ENCODE measurements around the gene LTV1.
"Not testable (repeated sequence)": the region's sequence is repeated elsewhere in the genome, so short reads cannot be mapped to it uniquely, and the experiment has no call there.

LTV1 gene

DNA sequence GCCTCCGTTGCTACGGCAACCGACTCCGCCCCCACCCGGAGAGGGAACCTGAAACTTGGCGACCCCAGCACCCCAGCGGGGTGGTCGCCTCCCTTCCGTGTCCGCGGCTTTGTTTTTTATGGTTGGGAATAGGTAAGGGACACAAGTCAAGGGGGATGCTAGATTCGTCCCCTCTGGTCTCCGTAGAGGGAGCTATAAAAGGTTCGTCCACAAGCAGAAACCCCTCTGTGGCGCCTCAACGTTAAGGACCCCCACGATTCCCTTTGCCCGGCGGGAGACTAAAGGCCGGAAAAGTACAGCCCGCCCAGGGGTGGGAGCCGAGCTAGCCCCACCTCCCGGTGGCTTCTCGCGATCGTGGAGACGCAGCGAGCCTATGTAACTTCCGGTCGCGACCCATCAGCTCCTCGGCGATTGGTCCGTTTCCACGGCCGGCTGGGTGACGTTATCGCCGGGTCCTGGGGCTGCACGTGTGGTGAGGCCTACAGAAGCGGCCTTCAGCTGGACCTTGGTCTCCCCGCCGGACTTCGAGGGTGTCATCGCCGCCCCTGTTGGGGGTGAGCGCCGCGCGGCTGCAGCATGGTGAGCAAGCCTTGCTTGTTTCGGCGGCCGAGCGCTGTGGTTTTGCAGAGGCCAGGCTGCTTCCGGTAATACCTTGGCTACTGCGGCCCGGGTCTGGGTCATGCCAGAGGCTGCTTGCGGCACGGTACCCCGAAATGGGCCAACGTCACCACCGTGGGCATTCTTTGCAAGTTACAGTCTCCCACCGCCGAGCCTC, at the start of gene LTV1:
TSS of gene LTV1 (plus strand) at position 437 of the 775 bp plus-strand sequence. CDS start at position 577, 140 bp downstream.
- Histone ChIP-seq H3K27ac (peak within 1 kb of the TSS; percentile 63 to 98 (median 95)), H3K4me3 (peak within 1 kb of the TSS; percentile 80 to 95 (median 89))

GRCh38 chr6:143796551-143796950, 46.6 kb upstream of the LTV1 start:
- H3K27ac ChIP-seq, H3K4me3 ChIP-seq: not testable (repeated sequence)

DNA sequence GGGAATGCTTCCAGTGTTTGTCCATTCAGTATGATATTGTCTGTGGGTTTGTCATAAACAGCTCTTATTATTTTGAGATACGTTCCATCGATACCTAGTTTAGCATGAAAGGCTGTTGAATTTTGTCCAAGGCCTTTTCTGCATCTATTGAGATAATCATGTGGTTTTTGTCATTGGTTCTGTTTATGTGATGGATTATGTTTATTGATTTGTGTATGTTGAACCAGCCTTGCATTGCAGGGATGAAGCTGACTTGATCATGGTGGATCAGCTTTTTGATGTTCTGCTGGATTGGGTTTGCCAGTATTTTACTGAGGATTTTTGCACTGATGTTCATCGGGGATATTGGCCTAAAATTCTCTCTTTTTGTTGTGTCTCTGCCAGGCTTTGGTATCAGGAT, 44.7 kb upstream of the LTV1 start:
- H3K4me3 ChIP-seq, H3K27ac ChIP-seq: not testable (repeated sequence)

DNA sequence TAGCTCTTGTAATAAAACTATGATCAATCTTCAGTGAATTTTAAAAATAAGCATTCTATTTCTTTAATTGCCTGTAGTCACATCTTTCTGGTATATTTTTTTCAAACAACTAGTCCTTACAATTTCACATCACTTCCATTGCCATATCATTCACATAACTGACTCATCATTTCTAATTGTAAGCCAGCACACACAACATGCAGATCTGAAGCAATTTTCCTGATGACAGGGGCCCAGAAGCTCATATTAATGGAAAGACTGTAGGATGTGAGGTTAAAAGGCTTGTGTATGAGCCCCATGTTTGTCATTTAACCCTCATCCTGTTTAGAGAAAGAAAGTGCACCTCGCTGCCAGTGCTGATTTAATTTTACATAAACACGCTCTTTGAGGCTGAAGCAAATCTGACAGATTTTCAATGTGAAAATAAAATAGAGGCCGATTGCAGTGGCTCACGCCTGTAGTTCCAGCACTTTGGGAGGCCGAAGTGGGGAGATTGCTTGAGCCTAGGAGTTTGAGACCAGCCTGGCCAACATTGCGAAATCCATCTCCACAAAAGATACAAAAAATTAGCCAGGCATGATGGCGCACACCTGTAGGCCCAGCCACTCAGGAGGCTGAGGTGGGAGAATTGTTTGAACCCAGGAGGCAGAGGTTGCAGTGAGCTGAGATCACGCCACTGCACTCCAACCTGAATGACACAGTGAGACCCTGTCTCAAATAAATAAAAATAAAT, 40.1 kb upstream of the LTV1 start:
- no peak overlapping the region for H3K27ac ChIP-seq
- no peak overlapping the region for H3K4me3 ChIP-seq

DNA sequence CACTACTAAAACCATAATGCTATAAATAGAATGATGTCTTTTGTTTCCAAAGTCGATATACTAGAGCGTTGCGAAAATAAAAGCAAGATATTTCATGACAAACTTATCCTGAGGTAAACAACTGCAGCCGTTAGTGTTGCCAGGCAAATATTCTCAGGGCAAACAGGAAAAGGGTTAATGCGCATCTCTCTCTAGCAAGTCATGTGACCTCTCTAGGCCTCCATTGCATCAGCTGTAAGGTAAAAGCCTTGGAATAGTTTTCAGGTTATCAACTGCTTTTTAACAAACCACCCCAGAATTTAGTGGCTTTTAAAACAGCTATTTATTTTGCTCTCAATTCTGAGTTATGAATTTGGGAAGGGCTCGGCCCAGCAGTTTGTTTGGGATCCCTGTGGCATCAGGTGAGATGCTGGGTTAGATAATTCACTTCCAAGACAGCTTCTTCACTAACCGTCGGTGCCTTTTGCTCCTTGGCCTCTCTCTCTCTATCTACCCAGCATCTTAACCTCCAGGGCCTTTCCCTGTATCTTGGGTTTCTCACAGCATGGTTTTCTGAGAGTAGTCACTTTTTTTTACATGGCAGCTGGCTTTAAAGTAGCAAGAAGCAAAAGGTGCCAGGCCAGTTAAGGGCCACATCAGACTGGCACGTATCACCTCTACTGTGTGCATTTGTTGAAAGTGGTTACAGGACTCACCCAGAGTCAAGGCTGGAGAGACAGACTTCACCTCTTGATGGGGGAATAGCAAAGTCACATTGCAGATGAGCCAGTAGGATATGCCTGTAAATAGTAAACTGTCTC, 39.2 kb upstream of the LTV1 start:
- no peak overlapping the region for H3K27ac ChIP-seq
- no peak overlapping the region for H3K4me3 ChIP-seq

- Histone ChIP-seq H3K4me3 (no peak overlapping the region), H3K27ac (peak overlapping the region in 3 of 21 experiments; percentile 0 to 45 (median 13))
Observed at GRCh38 chr6:143804835-143805239, 38.3 kb upstream of the LTV1 start.

GRCh38 chr6:143806282-143807102, 36.6 kb upstream of the LTV1 start:
- Histone ChIP-seq H3K4me3 (no peak overlapping the region), H3K27ac (peak overlapping the region in 3 of 21 experiments; percentile 0 to 20 (median 6))

- no peak overlapping the region for H3K4me3 ChIP-seq
- H3K27ac ChIP-seq: peak overlapping the region in 1 of 21 experiments; percentile 20
Observed at GRCh38 chr6:143807103-143807772, 35.9 kb upstream of the LTV1 start.

DNA sequence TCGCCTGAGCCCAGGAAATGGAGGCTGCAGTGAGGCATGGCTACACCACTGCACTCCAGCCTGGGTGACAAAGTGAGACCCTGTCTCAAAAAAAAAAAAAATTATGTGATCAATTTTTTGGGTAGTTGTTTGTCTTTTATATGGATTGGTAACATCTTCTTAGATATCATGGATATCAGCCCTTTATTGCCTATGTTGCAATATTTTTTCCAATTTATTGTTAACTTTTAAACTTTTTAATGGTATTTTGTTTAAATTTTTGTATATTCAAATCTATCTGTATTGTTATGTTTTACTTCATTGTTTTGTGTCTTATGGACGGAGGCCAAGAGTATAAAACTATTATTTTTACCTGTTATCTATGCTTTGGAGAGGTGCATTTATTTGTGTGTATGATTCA, 32.4 kb upstream of the LTV1 start:
- Histone ChIP-seq H3K4me3 (no peak overlapping the region), H3K27ac (no peak overlapping the region)

DNA sequence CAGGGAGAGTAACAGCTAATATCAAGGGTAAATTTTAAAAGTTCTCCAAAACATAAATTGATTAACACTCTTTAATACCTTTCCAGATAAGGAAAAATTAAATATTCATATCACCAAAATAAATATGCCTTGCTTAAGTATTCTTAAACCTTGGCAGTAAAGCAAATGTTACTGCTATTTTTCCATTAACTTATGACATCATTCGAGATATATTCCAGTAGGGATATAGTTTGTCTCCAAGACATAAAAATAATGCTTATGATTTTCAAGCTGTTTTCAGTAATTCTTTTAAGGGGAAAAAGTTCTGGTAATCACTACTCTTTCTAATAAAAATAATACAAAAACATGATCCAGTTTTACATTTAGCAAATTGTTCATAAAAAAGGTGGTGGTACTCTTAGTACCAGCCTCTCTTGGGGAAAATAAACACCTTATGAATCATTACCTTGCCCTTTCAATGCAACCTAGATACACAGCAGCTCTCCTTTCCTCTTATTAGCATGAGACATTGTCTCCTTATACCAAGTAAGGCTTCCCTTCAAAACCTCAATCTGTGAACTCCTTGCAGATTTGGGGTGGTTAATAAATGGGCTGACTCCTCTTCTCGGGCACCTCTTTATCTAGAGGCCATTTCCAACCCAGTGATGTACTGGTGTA, 31.5 kb upstream of the LTV1 start:
- no peak overlapping the region for H3K27ac ChIP-seq

DNA sequence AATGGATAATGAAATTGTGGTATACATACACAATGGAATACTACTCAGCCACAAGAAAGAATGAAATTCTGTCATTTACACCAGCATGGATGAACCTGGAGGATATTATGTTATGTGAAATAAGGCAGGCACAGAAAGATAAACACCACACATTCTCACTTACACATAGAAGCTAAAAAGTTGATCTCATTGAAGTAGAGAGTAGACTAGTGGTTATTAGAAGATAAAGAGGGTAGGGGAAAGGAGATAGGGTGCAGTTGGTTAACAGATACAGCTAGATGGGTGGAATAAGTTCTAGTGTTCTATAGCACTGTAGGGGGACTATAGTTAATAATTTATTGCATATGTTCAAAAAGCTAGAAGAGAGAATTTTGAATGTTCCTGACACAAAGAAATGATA, 25.5 kb upstream of the LTV1 start:
- no peak overlapping the region for H3K27ac ChIP-seq

More for the DNA sequence above, 31.5 kb upstream of the LTV1 start:
- no peak overlapping the region for H3K4me3 ChIP-seq

DNA sequence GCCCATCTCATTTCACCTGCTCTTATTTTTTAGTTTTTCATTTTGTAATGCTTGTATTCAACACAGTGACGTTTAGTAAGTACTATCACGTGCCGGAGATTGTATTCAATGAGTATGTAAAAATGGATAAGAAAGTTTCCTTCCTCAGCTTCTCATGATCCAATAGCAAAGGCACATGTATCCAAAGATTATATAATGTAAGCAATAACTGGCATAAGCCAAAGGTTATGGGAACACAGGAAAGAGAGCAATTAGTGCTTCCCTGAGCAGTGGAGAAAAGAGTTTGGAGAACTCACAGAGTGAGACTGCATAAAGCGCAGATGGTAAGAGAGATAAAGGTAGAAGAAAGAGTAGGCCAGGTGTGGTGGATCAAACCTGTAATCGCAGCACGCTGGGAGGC, 21.8 kb upstream of the LTV1 start:
- Histone ChIP-seq H3K4me3 (no peak overlapping the region), H3K27ac (no peak overlapping the region)

More for the DNA sequence above, 25.5 kb upstream of the LTV1 start:
- no peak overlapping the region for H3K4me3 ChIP-seq

DNA sequence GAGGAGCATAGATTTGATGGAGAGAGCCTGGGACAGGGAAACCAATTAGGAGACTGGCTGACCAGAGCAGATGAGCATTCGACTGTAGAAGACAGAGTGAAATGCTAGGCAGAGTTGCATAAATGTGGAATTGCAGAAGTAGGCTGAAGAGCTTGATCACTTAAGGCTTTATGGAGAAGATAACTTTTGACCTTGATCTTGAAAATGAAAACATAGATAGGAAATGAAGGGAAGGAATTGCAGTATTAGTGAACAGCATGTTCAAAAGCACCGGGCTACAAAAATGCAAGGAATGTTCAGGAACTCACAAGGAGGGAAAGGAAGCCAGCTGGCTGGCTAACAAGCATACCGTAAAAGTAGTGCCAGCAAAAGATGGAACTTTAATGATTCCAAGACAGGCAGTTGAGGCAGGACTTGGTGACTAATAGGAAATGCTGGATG, 20.5 kb upstream of the LTV1 start:
- Histone ChIP-seq H3K4me3 (no peak overlapping the region), H3K27ac (no peak overlapping the region)

DNA sequence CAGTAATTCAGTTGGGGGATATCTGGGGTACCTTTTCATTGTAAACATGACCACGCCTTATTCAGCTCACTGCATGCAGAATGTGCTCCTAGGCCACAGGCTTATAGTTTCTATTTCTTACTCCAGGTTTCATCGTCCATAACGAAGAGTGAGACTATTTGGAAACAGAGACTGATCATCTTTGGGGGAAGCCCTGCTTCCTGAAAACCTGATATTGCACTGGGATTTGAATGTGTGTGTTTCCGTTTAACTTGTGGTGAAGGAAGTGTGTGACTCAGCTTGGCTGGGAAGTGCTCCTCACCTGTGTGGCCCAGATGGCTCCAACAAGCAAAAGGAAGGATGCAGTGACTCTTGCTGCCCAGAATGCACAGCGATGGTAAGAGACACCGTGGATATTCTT, 19.6 kb upstream of the LTV1 start:
- Histone ChIP-seq H3K4me3 (no peak overlapping the region), H3K27ac (no peak overlapping the region)

DNA sequence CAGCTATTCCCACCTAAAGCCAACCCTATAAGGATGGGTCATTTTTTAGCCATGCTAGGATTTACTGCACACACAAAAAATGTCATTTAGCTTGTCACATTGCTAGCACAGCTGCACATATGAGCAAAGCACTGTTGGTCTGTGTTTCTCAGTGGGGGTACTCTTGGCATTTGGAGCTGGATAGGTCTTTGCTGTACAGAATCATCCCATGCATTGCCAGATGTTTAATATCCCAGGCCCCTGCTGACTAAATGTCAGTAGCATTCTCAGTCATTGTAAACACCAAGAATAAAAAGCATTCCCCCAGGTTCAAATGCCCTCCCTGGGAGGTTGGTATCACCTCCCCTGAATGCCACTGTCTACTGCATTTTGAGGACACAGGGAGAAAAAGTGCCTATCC, 14.6 kb upstream of the LTV1 start:
- Histone ChIP-seq H3K4me3 (no peak overlapping the region), H3K27ac (no peak overlapping the region)

DNA sequence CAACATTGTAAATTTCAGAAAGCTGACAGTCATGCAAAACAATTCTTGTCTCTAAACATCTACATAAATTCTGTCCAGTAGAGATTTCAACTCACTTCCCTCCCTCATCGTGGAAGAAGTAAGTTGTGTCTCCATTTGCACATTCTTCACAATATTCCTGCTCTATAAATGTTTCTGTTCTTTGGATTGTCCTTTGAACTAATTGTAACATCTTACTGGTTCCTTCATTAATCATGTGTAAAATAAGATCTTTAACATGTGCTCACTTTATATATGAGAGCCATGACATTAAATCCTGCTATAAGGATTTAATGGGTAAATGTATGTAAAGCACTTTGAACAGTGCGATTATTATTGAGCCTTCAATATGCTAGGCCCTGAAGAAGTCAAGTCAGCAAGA, 7.0 kb upstream of the LTV1 start:
- Histone ChIP-seq H3K4me3 (no peak overlapping the region), H3K27ac (no peak overlapping the region)

- Histone ChIP-seq H3K27ac (no peak overlapping the region), H3K4me3 (no peak overlapping the region)
Observed at GRCh38 chr6:143838395-143838794, 4.7 kb upstream of the LTV1 start.

DNA sequence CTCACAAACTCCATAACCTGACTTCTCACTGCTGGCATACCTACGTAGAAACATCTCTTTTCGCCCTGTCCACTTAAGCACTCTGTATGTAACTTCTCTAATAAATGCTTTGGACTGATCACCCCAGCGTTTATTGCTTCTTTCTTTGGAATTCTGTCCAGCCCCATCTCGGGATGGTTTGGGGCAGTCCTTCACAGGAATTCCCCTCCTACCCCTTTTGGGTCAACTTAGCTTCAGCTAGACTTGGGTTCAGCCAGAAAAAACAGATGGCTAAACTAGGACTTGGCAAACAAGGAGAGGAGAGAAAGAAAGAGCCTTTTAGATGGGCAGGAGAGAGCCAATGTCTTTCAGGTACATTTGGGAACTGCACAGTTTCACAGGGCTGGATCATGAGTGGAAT, 3.9 kb upstream of the LTV1 start:
- Histone ChIP-seq H3K27ac (no peak overlapping the region), H3K4me3 (no peak overlapping the region)
